Measurements from ENCODE around the gene KLF15.

KLF15 gene

GRCh38 chr3:126395846-126396513, 38.8 kb upstream of the KLF15 start:
- Mint-ChIP-seq H3K9me3 (no peaks in the 10 kb centered on the region), H3K36me3 (ENCODE audit: low read depth) (no peaks in the 10 kb centered on the region), H3K4me1 (peaks cover 15% of the 10 kb centered on the region), H3K4me3 (peak overlapping the region; percentile 41), H3K27me3 (ENCODE audit: low read depth, poor library complexity) (peaks cover 60% of the 10 kb centered on the region), H3K27ac (no peak overlapping the region)
- no peak for DNase-seq
- TF ChIP-seq CTCF (IDR thresholded peaks at IDR 0.05) = no peak

- no peaks in the 10 kb centered on the region for H3K9me3 Mint-ChIP-seq
- H3K27me3 Mint-ChIP-seq (ENCODE audit: low read depth, poor library complexity) = peaks cover 65% of the 10 kb centered on the region
- DNase-seq = no peak
- TF ChIP-seq CTCF (IDR thresholded peaks at IDR 0.05) = no peak
- H3K4me3 Mint-ChIP-seq = peak overlapping the region; percentile 73
- no peak overlapping the region for H3K27ac Mint-ChIP-seq
- no peaks in the 10 kb centered on the region for H3K36me3 Mint-ChIP-seq (ENCODE audit: low read depth)
- peaks cover 15% of the 10 kb centered on the region for H3K4me1 Mint-ChIP-seq
Observed at GRCh38 chr3:126394977-126395321, 37.7 kb upstream of the KLF15 start.

- TF ChIP-seq CTCF (IDR thresholded peaks at IDR 0.05) = no peak
- H3K27ac Mint-ChIP-seq = no peak within 1 kb of the TSS
- H3K36me3 Mint-ChIP-seq (ENCODE audit: low read depth) = no peaks in the 10 kb centered on the region
- H3K9me3 Mint-ChIP-seq = no peaks in the 10 kb centered on the region
- H3K4me3 Mint-ChIP-seq = peak within 1 kb of the TSS; percentile 73
- DNase-seq = peak; percentile 77
- peaks cover 71% of the 10 kb centered on the region for H3K27me3 Mint-ChIP-seq (ENCODE audit: low read depth, poor library complexity)
- H3K4me1 Mint-ChIP-seq = peaks cover 15% of the 10 kb centered on the region
Observed at GRCh38 chr3:126394179-126394976, 37.2 kb upstream of the KLF15 start, which contains the start of gene CFAP100. TSS of gene CFAP100 (plus strand) at chr3:126394909. CDS start at chr3:126396001, 1,092 bp downstream.

GRCh38 chr3:126393563-126393962, 36.4 kb upstream of the KLF15 start:
- peaks cover 71% of the 10 kb centered on the region for H3K27me3 Mint-ChIP-seq (ENCODE audit: low read depth, poor library complexity)
- no peak overlapping the region for H3K27ac Mint-ChIP-seq
- H3K36me3 Mint-ChIP-seq (ENCODE audit: low read depth) = no peaks in the 10 kb centered on the region
- H3K4me3 Mint-ChIP-seq = no peak overlapping the region
- no peaks in the 10 kb centered on the region for H3K9me3 Mint-ChIP-seq
- H3K4me1 Mint-ChIP-seq = peaks cover 15% of the 10 kb centered on the region
- no peak for DNase-seq
- no peak for TF ChIP-seq CTCF (IDR thresholded peaks at IDR 0.05)

- Mint-ChIP-seq H3K36me3 (ENCODE audit: low read depth) (no peaks in the 10 kb centered on the region), H3K4me1 (peaks cover 15% of the 10 kb centered on the region), H3K27ac (no peak overlapping the region), H3K27me3 (ENCODE audit: low read depth, poor library complexity) (peaks cover 71% of the 10 kb centered on the region), H3K4me3 (no peak overlapping the region), H3K9me3 (no peaks in the 10 kb centered on the region)
- no peak for DNase-seq
- TF ChIP-seq CTCF (IDR thresholded peaks at IDR 0.05) = no peak
Observed at GRCh38 chr3:126392246-126392645, 35.0 kb upstream of the KLF15 start.

All from nephron progenitor cell (in vitro differentiated cells).